Activated CD8-positive, alpha-beta T cell treated with anti-CD3 and anti-CD28 coated beads for 36 hours (primary cell): Measurements from ENCODE around the gene TRIM67. TPM values are rescaled to one million over a fixed set of nuclear protein-coding genes. Genes with fewer than 3 reads are reported as not detected.

ENCODE experiments used
- ATAC-seq: fragments of 200-7000 bp; cut with Tn5 transposase; one replicate; pipeline ENCODE4 v1.10.0; 2021; ENCODE audit warnings: mild to moderate bottlenecking, moderate library complexity
- CTCF ChIA-PET: fragments of 350-600 bp; sonication (Branson Sonifier 250); formaldehyde crosslinking; loops from one replicate; lab custom pipeline; 2021; ENCODE audit warnings: antibody characterized with exemption; lab: Charles Lee
- POLR2A ChIA-PET: fragments of 350-600 bp; sonication (Branson Sonifier 250); formaldehyde crosslinking; loops from one replicate; lab custom pipeline; 2021; ENCODE audit warnings: antibody characterized with exemption; lab: Charles Lee
- DNase-seq: peaks from one replicate; pipeline ENCODE4 v3.0.0-alpha.2; 2020
- H3K27ac Mint-ChIP-seq: one replicate; pipeline ENCODE4 v1.8.0; 2021; ENCODE audit warnings: mild to moderate bottlenecking, mixed read lengths
- H3K27me3 Mint-ChIP-seq: one replicate; pipeline ENCODE4 v1.8.0; 2021; ENCODE audit warnings: mixed read lengths
- H3K36me3 Mint-ChIP-seq: one replicate; pipeline ENCODE4 v1.8.0; 2021; ENCODE audit warnings: low read depth, mixed read lengths
- H3K4me1 Mint-ChIP-seq: one replicate; pipeline ENCODE4 v1.8.0; 2021; ENCODE audit warnings: low read depth, mixed read lengths
- H3K4me3 Mint-ChIP-seq: one replicate; pipeline ENCODE4 v1.8.0; 2021; ENCODE audit warnings: mild to moderate bottlenecking, moderate library complexity, mixed read lengths
- H3K9me3 Mint-ChIP-seq: one replicate; pipeline ENCODE4 v1.8.0; 2021; ENCODE audit warnings: mixed read lengths
- intact Hi-C: fragments of 100-400 bp; cut with micrococcal nuclease; formaldehyde crosslinking; loops from one replicate; pipeline ENCODE4 v1.10.0; 2022
- total RNA-seq, 2 experiments: library from RNA; stranded (reverse); gene quantifications; one replicate each; pipeline ENCODE4 v1.2.3, GENCODE V29; 2021
- TF ChIP-seq, protein P1 (sequence below): fragments of 200-600 bp; IDR thresholded peaks from one replicate; pipeline ENCODE4 v1.8.0; 2022; ENCODE audit warnings: antibody characterized with exemption, mild to moderate bottlenecking

The TRIM67 gene
- total RNA-seq, 2 experiments from 2014 or later: not detected

DNA sequence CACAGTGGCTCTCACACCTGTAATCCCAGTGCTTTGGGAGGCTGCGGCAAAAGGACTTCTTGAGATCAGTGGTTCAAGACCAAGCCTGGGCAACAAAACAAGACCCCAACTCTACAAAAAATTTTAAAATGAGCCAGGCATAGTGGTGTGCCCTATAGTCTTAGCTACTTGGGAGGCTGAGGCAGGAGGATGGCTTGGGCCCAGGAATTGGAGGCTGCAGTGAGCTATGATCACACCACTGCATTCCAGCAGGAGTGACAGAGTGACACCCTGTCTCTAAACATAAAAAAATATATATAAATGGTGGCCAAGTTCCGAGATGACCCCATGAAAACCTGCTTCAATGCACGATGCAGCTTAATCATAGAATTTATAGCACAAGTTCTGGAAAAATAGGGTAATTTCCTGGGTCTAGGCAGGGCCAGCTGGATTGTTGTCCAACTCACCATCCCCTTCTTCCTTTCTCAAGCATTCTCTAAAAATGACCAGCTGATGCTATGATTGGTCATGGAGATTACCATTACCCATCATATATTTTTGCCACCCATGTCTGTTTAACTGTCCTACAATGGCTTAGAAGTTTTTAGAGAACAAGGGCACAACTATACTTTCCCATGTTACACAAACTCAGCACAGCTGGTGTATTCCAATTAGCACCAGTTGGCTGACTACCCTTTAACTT is 73.8 kb downstream of the TRIM67 start:
- no peak for DNase-seq
- POLR2A ChIA-PET: interaction anchor here (0.8 kb wide), 1 partner anchor 21 kb away, joined by 3 read pairs; no protein-coding TSS in a partner anchor
- CTCF ChIA-PET: no interaction called here
- Mint-ChIP-seq H3K27me3 (no peaks in the 10 kb centered on the region), H3K9me3 (no peaks in the 10 kb centered on the region), H3K27ac (no peak overlapping the region), H3K4me3 (no peak overlapping the region), H3K4me1 (peaks cover 48% of the 10 kb centered on the region), H3K36me3 (peaks cover 51% of the 10 kb centered on the region)
- intact Hi-C loops: no loop called here
- TF ChIP-seq, protein P1, sequence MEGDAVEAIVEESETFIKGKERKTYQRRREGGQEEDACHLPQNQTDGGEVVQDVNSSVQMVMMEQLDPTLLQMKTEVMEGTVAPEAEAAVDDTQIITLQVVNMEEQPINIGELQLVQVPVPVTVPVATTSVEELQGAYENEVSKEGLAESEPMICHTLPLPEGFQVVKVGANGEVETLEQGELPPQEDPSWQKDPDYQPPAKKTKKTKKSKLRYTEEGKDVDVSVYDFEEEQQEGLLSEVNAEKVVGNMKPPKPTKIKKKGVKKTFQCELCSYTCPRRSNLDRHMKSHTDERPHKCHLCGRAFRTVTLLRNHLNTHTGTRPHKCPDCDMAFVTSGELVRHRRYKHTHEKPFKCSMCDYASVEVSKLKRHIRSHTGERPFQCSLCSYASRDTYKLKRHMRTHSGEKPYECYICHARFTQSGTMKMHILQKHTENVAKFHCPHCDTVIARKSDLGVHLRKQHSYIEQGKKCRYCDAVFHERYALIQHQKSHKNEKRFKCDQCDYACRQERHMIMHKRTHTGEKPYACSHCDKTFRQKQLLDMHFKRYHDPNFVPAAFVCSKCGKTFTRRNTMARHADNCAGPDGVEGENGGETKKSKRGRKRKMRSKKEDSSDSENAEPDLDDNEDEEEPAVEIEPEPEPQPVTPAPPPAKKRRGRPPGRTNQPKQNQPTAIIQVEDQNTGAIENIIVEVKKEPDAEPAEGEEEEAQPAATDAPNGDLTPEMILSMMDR: no peak
- no peak for ATAC-seq

DNA sequence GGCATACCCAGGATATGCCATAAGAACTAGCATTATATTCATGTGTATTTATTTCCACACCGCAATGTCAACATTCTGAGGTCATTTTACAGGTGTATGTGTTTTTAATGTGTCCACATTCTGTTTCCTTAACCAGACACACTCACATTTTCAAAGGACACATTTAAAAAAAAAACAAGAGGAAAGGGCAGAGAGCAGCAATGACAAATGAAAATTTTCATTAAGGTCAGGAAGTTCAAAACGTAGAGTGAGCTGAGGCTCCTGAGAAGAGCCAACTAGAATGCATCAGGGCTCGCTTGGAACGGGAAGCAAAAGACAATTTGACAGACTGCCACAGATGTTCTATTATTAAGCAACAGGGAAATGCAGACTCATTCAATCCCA is 74.3 kb downstream of the TRIM67 start:
- DNase-seq (no peak), ATAC-seq (no peak)
- TF ChIP-seq, protein P1: no peak
- Mint-ChIP-seq H3K4me3 (no peak overlapping the region), H3K27me3 (no peaks in the 10 kb centered on the region), H3K9me3 (no peaks in the 10 kb centered on the region), H3K4me1 (peaks cover 46% of the 10 kb centered on the region), H3K36me3 (peaks cover 47% of the 10 kb centered on the region), H3K27ac (no peak overlapping the region)
- intact Hi-C loops: no loop called here
- ChIA-PET POLR2A (no interaction called here), CTCF (no interaction called here)

DNA sequence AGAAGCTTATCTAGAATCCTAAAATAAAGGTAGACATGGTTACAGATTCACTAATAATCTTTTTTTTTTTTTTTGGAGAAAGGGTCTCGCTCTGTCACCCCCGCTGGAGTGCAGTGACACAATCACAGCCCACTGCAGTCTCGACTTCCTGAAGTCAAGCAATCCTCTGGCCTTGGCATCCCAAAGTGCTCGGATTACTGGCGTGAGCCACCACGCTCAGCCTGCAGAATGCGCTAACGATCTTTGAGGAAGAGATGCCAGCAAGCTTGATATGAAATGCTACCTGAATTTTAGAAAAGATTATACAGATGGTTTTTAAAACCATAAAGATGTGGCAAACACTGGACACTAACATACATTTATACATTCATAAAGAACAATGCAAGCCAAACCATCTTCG is 75.1 kb downstream of the TRIM67 start:
- Mint-ChIP-seq H3K9me3 (no peaks in the 10 kb centered on the region), H3K4me3 (no peak overlapping the region), H3K27ac (no peak overlapping the region), H3K36me3 (peaks cover 44% of the 10 kb centered on the region), H3K4me1 (peaks cover 46% of the 10 kb centered on the region), H3K27me3 (no peaks in the 10 kb centered on the region)
- intact Hi-C loops: no loop called here
- ATAC-seq (no peak), DNase-seq (no peak)
- ChIA-PET POLR2A (no interaction called here), CTCF (no interaction called here)
- TF ChIP-seq, protein P1: no peak

DNA sequence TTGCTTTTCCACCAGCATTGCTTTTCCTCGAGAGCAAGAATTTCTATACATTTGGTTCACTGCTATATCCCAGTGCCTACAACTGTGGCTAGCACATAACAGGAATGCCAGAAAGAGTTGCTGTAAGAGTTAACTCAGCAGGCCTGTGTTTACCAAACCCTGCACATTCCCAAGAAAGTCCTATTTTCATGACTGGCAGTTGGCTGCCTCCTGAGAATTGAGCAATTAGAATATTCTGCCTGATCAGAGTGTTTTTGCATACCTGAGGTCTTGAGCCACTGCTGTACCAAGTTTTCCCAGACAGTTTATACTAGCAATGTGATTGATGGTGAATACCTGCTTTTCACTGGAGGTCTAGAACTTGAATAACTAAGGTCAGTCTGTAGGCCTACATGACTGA is 76.4 kb downstream of the TRIM67 start:
- intact Hi-C loops: no loop called here
- ATAC-seq (no peak), DNase-seq (no peak)
- CTCF ChIA-PET: no interaction called here
- TF ChIP-seq, protein P1: no peak
- POLR2A ChIA-PET: no interaction called here
- Mint-ChIP-seq H3K4me3 (no peak overlapping the region), H3K27me3 (no peaks in the 10 kb centered on the region), H3K4me1 (peaks cover 56% of the 10 kb centered on the region), H3K27ac (no peak overlapping the region), H3K36me3 (peaks cover 47% of the 10 kb centered on the region), H3K9me3 (no peaks in the 10 kb centered on the region)

DNA sequence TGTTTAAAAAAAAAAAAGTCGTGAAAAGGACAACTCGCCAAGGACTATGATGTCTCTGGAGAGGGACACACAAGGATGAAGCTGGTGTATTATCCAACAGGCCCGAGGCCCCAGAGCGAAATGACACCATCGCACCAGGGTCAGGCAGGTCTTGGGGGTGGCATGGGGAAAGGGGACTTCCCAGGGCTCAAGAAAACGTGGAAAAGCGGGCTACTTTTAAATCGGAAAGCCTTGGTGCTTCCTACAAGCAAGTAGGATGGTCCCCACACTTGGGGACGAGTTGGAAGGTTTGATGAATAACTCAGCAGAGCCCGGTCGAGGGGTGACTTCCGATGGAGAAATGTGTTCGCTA is 78.6 kb downstream of the TRIM67 start:
- DNase-seq (no peak), ATAC-seq (peak; percentile 1)
- peak overlapping the region; percentile 98 for H3K27ac Mint-ChIP-seq
- H3K27me3 Mint-ChIP-seq: no peaks in the 10 kb centered on the region
- CTCF ChIA-PET: interaction anchor here (0.9 to 1.6 kb wide), 2 partner anchors 16 to 97 kb away, joined by 3 to 4 read pairs; partner anchors contain the start of genes EXOC8 and SPRTN
- H3K36me3 Mint-ChIP-seq: peaks cover 52% of the 10 kb centered on the region
- H3K4me3 Mint-ChIP-seq: peak overlapping the region; percentile 99
- POLR2A ChIA-PET: interaction anchor here (0.7 to 0.9 kb wide), 2 partner anchors 598 to 814 kb away, joined by 3 read pairs; no protein-coding TSS in a partner anchor
- intact Hi-C loops: no loop called here
- TF ChIP-seq, protein P1: no peak
- no peaks in the 10 kb centered on the region for H3K9me3 Mint-ChIP-seq
- H3K4me1 Mint-ChIP-seq: peaks cover 59% of the 10 kb centered on the region
